Mucosa of descending colon (tissue), 3 donors: ENCODE data around the gene PCDH19. TPM values are rescaled to one million over a fixed set of nuclear protein-coding genes. Genes with fewer than 3 reads are reported as not detected.

ENCODE experiments used
- ATAC-seq: fragments of 200-7000 bp; cut with Tn5 transposase; one replicate; pipeline ENCODE4 v1.9.1; 2020; ENCODE audit warnings: mild to moderate bottlenecking, moderate library complexity
- DNase-seq, 3 donors: peaks; one replicate each; pipeline ENCODE4 v3.0.0-alpha.2; 2020
- H3K36me3 ChIP-seq: fragments of 200-600 bp; one replicate; pipeline ENCODE4 v1.8.0; 2021; ENCODE audit warnings: low read depth, mild to moderate bottlenecking
- H3K4me1 ChIP-seq: fragments of 200-600 bp; one replicate; pipeline ENCODE4 v1.8.0; 2021; ENCODE audit warnings: low read depth, mild to moderate bottlenecking
- H3K4me3 ChIP-seq: fragments of 200-600 bp; one replicate; pipeline ENCODE4 v1.8.0; 2021; ENCODE audit warnings: mild to moderate bottlenecking
- H3K9me3 ChIP-seq: fragments of 200-600 bp; one replicate; pipeline ENCODE4 v1.8.0; 2021; ENCODE audit warnings: mild to moderate bottlenecking
- intact Hi-C, 2 donors: fragments of 100-400 bp; cut with DNase I in 1 of 2; cut with micrococcal nuclease in 1 of 2; formaldehyde crosslinking; loops; one replicate each; pipeline versions ENCODE4 v1.11.0 to v1.11.1; 2022; cut with DNase I, micrococcal nuclease
- total RNA-seq, 3 donors: library from RNA; stranded (reverse); fragmentation: NEBNext Ultra II Directional in 2 of 3; extraction: Animal tissue kit (Norgen Biotek cat#: 25700) in 2 of 3; gene quantifications; one replicate each; pipeline versions ENCODE4 v1.2.1 to v1.2.4, GENCODE V29; 2021 to 2023
- TF ChIP-seq, protein P1 (sequence below): fragments of 200-600 bp; IDR thresholded peaks from one replicate; pipeline ENCODE4 v1.8.0; 2022; ENCODE audit warnings: antibody characterized with exemption, mild to moderate bottlenecking
- donor health status: DM: no; HTN: no; CAD: no; lungs with moderate emphysema.
- donor health status: DM: no; HTN: no; CAD: no.
- donor health status: DM: no; HTN: yes; CAD: no.

PCDH19 gene
- total RNA-seq, 3 donors from 2014 or later: 1.0 to 2.0 (median 1.7) TPM

DNA sequence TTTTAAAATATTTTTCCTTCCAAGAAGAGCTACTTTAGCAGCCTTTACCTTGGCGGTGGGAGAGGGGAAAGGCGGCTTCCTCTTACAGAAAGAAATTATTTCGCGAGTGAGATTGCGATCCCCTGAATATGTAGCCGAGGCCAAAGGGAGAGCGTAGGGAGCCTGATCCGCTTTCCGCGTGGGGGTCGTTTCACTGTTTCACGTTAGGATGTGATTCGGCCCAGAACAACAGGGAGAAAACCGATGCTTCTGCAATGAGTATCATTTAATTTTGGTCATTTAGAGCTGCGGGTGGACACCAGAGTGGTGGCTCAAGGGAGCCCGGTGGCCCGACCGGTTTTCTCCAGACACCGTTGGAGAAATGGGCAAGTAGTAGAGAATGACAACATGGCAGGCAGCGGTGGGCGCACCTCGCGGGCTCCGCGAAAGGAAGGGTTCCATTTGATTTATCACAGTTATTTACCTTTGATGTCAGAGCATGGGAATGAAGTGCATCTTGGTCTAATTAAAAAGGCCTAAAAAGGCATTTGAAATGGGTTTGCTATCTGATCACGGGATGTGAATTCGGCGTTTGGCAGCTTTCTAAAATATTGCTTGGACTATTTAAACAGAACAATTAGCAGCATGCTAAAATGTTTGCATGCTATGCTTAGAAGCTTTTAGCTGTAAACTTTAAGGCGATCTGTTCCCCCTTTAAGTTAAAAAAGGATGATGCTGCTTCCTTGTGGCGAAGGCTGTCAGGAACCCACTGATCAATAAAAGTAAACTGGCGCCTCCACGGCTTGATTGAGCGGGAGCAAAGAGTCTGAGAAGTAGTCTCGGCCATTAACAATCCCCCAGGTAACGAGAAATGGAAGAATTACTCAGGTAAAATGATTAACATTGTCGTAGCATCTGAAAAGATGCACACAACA, 2.0 kb upstream of the PCDH19 start:
- Histone ChIP-seq H3K4me3 (no peak overlapping the region), H3K4me1 (no peaks in the 10 kb centered on the region), H3K36me3 (no peaks in the 10 kb centered on the region), H3K9me3 (no peaks in the 10 kb centered on the region)
- no peak for DNase-seq
- TF ChIP-seq, protein P1, sequence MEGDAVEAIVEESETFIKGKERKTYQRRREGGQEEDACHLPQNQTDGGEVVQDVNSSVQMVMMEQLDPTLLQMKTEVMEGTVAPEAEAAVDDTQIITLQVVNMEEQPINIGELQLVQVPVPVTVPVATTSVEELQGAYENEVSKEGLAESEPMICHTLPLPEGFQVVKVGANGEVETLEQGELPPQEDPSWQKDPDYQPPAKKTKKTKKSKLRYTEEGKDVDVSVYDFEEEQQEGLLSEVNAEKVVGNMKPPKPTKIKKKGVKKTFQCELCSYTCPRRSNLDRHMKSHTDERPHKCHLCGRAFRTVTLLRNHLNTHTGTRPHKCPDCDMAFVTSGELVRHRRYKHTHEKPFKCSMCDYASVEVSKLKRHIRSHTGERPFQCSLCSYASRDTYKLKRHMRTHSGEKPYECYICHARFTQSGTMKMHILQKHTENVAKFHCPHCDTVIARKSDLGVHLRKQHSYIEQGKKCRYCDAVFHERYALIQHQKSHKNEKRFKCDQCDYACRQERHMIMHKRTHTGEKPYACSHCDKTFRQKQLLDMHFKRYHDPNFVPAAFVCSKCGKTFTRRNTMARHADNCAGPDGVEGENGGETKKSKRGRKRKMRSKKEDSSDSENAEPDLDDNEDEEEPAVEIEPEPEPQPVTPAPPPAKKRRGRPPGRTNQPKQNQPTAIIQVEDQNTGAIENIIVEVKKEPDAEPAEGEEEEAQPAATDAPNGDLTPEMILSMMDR: no peak
- no peak for ATAC-seq
- intact Hi-C loops: no loop called here

- TF ChIP-seq, protein P1: no peak
- ATAC-seq (no peak), DNase-seq (no peak)
- intact Hi-C loops: no loop called here
- H3K4me3 ChIP-seq: no peak overlapping the region
- H3K9me3 ChIP-seq: no peaks in the 10 kb centered on the region
- H3K36me3 ChIP-seq: no peaks in the 10 kb centered on the region
- no peaks in the 10 kb centered on the region for H3K4me1 ChIP-seq
These were observed 1.1 kb upstream of the PCDH19 start for GRCh38 chrX:100410901-100411801.

- intact Hi-C loops: no loop called here
- ATAC-seq (no peak), DNase-seq (no peak)
These were observed 1.1 kb downstream of the PCDH19 start for GRCh38 chrX:100408713-100409609.

GRCh38 chrX:100407784-100408712, 2.0 kb downstream of the PCDH19 start:
- TF ChIP-seq, protein P1: no peak
- no peaks in the 10 kb centered on the region for H3K9me3 ChIP-seq
- H3K36me3 ChIP-seq: no peaks in the 10 kb centered on the region
- ATAC-seq (no peak), DNase-seq (peak in 2 of 3 donors; percentile 4 to 46)
- no peak overlapping the region for H3K4me3 ChIP-seq
- no peaks in the 10 kb centered on the region for H3K4me1 ChIP-seq
- intact Hi-C loops: no loop called here

More at GRCh38 chrX:100408713-100409609, 1.1 kb downstream of the PCDH19 start:
- Histone ChIP-seq H3K4me3 (no peak overlapping the region), H3K9me3 (no peaks in the 10 kb centered on the region), H3K4me1 (no peaks in the 10 kb centered on the region), H3K36me3 (no peaks in the 10 kb centered on the region)
- TF ChIP-seq, protein P1: no peak
